ENCODE measurements around the gene DRG2. TPM values are rescaled to one million over a fixed set of nuclear protein-coding genes. Genes with fewer than 3 reads are reported as not detected.

The DRG2 gene, protein sequence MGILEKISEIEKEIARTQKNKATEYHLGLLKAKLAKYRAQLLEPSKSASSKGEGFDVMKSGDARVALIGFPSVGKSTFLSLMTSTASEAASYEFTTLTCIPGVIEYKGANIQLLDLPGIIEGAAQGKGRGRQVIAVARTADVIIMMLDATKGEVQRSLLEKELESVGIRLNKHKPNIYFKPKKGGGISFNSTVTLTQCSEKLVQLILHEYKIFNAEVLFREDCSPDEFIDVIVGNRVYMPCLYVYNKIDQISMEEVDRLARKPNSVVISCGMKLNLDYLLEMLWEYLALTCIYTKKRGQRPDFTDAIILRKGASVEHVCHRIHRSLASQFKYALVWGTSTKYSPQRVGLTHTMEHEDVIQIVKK
- polyA plus RNA-seq: 10 to 100 TPM; 21.8 to 39.3 (median 30.8) TPM

DNA sequence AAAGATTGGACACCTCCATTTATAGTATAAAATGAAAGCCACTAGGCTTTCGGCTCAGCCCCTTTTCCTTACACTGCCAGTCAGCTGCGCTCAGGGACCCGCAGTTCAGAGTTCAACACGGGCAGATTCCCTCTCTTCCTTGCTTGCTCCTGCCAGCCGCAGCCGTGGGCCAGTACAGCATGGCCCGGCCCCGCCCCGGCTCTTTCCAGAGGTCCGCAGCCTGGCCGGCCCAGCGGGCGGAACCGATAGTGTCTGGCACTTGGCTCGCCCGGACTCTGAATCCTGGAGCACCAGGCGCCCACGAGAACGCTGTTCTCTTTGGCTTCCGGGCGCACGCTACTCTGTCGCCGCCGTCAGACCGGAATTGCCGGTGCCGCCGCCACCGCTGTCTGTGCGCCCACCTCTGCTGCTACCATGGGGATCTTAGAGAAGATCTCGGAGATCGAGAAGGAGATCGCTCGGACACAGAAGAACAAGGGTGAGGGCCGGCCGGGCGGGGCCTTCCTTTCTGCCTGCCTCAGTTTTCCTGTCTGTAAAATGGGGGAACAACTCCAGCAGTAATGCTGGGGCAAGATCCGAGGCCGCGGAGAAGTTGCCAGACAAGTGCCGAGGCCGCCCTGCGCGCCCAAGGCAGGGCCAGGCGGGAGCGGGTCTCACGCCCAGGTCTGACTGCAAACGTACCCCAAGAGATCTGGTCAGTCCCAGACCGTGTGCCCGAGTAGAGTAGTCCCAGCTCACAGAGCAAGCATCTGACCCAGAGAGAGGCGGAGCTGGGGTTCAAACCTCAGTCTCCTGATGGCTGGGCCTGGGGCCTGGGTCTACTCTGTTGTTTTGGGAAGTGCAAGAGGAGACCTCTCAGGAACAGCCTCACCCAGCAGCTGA, at the start of gene DRG2:
Gene DRG2, plus strand, starts transcription at position 339 of the 882 bp plus-strand sequence. Its CDS starts 76 bp downstream, at position 415.
- 0 to 1% (median 1%) methylated on average over 52 of the region's 52 CpGs for WGBS, 3 donors
- no peak within 1 kb of the TSS for H3K27ac ChIP-seq (ENCODE audit: low read depth, low read length)

DNA sequence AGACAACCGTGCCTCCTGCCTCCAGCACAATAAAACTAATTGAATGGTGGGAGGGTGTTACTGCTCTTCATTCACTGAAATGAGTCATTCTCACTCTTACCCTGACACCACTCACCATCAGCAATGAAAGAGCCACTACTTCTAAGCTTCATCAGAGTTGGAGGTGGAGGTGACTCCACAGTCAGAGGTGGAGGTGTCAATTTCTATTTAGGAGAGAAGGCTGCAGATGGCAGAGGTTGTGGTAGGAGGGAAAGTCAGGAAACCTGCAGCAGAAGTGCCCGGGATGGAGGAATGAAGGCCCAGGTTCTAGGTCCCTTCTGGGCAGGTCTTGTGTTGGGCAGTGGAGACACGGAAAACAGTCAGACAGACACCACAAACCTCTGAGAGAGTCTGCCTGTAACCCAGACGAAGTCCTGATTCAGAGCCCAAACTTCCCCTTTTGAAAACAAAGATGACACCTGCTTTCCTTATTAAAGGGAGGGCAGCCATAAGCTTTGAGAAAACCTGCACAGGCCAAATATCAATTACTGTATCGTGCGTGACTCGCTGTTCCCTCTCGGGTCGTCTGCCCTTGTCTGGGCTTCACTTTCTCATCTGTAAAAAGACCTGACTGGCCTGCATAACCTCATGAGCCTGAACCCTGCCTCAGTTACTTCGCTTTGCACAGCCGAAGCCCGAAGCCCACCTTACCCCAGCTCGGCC, 49.4 kb upstream of the DRG2 start:
- H3K27ac ChIP-seq (ENCODE audit: low read depth, low read length): no peak overlapping the region
- 4 to 6% (median 5%) methylated on average over 13 of the region's 13 CpGs for WGBS, 3 donors

DNA sequence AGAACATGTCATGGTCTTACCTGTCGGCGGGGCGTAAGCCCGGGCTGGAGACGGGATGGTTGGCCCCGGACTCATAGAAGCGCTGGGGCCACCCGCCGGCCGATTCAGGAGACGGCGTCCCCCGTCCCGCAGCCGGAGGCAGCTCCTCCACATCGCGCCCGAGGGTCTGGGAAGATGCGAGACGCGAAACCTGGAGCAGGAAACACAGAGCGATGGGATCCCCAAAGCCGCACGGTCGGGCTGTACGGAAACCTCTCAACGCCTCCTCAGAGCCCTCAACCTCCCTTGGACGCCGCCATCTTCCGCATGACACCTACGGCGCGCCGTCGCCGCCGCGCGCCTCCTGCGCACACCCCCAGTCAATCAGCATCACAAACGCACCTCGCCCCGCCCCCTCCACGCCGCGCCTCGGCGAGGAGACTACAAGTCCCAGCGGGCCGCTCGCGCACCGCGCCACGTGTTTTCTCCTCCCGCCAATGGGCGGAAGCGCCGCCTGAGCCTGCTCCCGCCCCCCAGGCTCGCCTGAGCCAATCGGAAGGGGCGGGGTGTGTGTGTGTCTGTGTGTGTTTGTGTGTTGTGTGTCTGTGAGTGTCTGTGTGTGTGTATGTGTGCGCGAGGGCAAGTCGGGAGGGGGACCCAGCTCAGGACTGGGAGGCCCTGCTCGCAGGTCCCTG, 48.8 kb upstream of the DRG2 start, which contains the start of the genes ATPAF2 and GID4:
Gene ATPAF2, minus strand, starts transcription at position 308 of the 674 bp plus-strand sequence. Its CDS starts 155 bp downstream, at position 153.
Gene GID4, plus strand, starts transcription at position 548 of the 674 bp plus-strand sequence. Its CDS starts 57 bp downstream, at position 605.
- no peak within 1 kb of the TSS for H3K27ac ChIP-seq (ENCODE audit: low read depth, low read length)
- WGBS, 3 donors: 0 to 1% (median 1%) methylated on average over 65 to 67 of the region's 67 CpGs

DNA sequence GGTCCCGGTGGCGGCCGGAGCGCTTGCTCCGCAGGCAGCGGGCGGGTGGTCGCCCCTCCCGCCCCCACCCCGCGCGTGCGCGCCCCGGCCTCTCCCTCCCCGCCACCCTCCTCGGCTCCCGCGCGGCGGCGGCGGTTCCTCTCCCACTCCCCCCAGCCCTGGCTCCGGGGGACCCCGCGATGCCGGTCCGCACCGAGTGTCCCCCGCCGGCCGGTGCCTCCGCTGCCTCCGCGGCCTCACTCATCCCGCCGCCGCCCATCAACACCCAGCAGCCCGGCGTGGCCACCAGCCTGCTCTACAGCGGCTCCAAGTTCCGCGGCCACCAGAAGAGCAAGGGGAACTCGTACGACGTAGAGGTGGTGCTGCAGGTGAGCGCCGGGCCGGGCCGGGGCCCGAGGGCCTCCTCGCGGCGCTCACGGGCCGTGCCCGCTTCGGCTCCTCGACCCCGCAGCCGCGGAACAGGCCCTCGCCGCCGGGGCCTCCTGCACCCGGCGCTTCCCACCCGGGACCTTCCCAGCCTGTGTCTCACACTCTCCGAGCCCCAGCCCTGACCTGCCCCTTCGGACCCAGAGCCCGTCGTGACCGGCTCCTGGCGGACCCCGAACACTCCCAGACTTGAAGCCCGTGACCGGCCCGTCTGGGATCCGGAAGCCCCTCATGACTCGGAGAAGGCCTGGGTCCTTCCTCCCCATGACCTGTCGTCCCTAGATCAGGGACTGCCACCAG, 48.0 kb upstream of the DRG2 start:
- no peak overlapping the region for H3K27ac ChIP-seq (ENCODE audit: low read depth, low read length)
- WGBS, 3 donors: 0 to 1% (median 1%) methylated on average over 47 to 78 of the region's 81 CpGs

DNA sequence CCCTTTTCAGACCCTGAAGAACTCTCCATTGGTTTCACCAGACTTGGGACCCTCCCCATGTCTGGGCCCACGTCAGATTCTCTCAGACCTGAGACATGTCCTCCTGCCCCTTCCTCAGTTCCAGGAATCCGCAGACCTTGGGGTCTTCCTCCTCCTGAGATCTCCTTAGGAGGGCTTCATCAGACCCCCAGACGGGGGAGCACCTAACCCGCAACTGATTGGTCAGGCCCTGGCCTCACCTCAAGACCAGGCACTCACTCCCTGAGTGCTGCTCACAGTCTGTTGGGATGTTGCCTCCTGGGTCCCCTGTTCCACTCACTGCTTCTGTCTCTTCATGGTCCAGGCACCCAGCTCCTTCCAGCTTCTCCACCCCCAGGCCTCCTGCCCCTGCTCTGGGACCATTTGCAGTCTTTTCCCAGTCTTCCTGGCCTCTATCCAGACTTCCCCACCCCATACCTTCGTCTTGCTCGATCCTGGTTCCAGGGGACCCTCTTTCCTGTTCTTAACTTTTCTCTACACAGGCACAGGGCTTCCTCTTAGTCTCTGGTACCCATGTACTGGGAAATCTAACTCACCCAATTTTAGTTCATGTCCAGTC, 47.4 kb upstream of the DRG2 start:
- WGBS, 3 donors: 14 to 24% (median 21%) methylated on average over 6 of the region's 6 CpGs
- H3K27ac ChIP-seq (ENCODE audit: low read depth, low read length): no peak overlapping the region

DNA sequence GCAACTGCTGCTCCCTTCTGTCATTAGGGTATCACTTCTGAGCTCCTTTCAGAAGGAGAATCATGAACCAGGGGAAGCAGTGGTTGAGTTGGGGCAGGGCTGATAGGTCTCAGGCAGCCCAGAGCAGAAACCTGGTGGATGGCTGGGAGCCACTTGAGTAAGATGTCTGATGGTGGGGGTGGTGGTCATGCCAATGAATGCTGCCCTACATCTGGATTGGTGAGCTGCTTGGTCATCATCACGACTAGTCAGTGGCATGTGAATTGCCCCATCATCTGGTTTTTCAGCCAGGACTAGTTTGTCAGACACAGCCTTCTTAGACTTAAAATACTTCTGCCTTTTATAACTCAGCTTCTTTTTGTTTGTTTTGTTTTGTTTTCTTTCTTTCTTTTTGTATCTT, 46.0 kb upstream of the DRG2 start:
- 43 to 69% (median 43%) methylated on average over 1 of the region's 1 CpG for WGBS, 3 donors

DNA sequence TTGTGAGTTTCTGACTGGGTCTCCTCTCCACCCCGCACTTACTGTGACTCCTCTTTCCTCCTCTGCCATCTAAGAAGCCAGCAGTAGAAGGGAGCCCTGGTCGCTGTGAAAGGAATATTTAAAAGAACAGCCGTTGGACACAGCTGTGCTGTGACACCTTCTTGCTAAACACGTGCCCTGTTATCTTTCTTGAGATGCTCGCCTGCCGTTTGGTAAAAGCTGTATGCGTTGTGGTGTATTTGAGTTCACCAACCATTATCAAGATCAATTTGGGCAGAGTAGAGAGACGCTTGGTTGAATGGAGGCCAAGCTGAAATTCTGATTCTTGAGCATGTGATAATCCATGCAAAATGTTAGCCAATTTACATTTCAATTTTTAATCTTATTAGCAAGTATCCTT, 44.8 kb upstream of the DRG2 start:
- WGBS, 3 donors: 52 to 87% (median 84%) methylated on average over 8 of the region's 8 CpGs
- no peak overlapping the region for H3K27ac ChIP-seq (ENCODE audit: low read depth, low read length)

More for the DNA sequence above, 46.0 kb upstream of the DRG2 start:
- no peak overlapping the region for H3K27ac ChIP-seq (ENCODE audit: low read depth, low read length)

DNA sequence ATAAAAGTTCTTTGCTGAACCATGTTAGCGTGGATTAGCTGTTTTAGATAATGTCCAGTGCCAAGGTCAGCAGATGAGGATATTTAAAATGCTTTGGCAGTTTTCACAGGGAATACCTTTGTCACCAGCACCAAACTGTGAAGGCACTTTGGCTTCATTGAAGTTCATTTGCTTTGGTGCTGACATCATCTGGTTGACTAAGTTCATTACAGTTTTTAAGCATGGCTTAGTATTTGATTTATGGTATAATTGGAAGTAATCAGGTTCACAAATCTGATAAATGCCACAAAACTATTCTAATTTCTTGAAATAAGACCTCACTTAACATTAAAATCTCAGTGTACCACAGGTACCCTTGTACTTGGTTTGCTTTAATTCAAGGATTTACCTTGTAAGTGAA, 44.3 kb upstream of the DRG2 start:
- WGBS, 3 donors: 19 to 83% (median 74%) methylated on average over 1 of the region's 1 CpG

DNA sequence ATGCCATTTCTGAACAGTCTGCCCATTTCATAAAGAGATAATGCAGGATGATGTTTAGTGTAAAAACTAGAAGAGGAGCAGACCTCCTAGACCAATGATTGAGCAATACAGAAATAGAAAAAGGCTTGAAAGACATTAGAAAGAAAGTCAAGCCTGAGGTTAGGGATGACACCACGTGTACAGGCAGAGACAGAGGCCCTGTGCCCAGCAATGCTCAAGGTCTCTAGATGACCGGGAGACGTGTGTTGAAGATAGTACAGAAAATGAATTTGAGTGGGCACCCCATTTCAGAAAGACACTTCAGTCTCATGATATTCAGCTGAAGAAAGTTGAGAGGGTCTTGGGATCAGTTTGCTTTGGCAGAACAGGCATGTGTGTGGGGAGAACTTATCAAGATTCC, 43.1 kb upstream of the DRG2 start:
- WGBS, 3 donors: 77 to 87% (median 81%) methylated on average over 3 of the region's 3 CpGs
- H3K27ac ChIP-seq (ENCODE audit: low read depth, low read length): no peak overlapping the region

More for the DNA sequence above, 44.3 kb upstream of the DRG2 start:
- H3K27ac ChIP-seq (ENCODE audit: low read depth, low read length): no peak overlapping the region

DNA sequence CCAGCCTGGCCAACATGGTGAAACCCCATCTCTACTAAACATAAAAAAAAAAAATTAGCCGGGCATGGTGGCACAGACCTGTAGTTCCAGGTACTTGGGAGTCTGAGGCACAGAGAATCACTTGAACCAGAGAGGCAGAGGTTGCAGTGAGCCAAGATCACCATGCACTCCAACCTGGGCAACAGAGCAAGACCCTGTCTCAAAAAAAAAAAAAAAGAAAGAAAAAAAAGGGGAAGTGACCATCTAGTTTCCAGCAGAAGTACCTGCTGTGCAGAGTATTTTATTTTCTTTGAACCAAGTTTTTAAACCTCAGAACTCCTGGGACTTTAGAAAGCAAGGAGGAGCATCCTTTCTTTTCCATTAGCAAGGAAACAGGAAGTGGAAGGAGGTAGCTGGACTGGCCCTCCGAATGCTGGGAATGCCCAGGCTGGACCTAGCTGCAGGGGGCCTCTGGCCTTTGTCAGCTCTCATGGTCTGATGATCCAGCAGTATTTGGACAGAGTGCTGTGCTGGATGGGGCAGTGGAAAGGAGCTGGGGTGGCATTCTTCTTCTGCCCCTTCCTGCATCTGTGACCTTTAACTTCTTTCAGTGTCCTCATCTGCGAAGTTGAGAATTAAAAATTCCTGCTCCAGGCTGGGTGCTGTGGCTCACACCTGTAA, 41.9 kb upstream of the DRG2 start:
- 85 to 88% (median 87%) methylated on average over 3 of the region's 3 CpGs for WGBS, 3 donors
- H3K27ac ChIP-seq (ENCODE audit: low read depth, low read length): no peak overlapping the region

DNA sequence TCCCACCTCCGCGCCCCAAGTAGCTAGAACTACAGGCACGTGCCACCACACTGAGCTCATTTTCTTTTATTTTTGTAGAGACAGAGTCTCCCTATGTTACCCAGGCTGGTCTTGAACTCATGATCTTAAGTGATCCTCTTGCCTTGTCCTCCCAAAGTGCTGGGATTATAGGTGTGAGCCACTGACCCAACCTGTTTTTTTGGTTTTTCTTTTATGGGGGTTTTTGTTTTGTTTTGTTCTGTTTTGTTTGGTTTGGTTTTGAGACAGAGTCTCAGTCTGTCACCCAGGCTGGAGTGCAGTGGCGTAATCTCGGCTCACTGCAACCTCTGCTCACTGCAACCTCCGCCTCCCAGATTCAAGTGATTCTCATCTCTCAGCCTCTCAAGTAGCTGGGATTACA, 32.2 kb upstream of the DRG2 start:
- no peak overlapping the region for H3K27ac ChIP-seq (ENCODE audit: low read depth, low read length)
- 93 to 98% (median 93%) methylated on average over 6 of the region's 6 CpGs for WGBS, 3 donors

DNA sequence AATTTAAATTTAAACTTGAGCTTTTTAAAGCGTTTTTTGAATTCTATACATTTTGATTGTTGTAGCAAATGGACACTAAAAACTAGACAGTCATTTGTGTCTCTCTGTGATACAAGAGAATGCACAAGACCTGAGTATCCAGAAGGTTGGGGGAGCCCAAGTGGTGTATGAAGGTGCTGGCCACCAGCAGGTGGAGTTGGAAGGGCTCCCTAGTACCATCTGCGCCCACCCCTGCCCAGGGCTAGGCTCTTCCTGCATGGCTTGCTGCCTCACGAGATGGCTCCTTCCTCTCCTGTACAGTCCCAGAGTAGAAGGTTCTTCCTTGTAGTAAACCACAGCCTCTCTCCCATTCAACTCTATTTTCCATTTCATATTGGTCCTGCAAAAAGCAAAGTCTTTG, 31.5 kb upstream of the DRG2 start:
- no peak overlapping the region for H3K27ac ChIP-seq (ENCODE audit: low read depth, low read length)
- WGBS, 3 donors: 78 to 91% (median 86%) methylated on average over 3 of the region's 3 CpGs

DNA sequence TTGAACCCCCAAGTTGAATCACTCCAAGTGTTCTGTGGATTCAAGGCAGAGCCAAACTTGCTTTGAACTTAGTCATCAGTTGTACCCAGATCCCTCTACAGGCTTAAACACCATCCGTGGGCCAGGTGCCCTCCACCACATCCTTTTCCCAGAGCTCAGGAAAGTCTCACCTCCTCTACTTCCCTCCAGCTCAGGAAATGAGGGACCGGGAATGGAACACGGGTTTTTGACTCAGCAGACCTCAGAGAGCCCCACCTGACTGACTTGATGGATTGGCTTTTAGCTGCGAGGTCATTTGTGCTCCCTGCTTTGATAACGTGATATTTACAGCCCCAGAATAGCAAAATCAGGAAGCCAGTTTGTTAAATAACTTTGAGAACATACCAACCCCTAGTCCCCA, 28.5 kb upstream of the DRG2 start:
- no peak overlapping the region for H3K27ac ChIP-seq (ENCODE audit: low read depth, low read length)
- WGBS, 3 donors: 56 to 71% (median 59%) methylated on average over 5 of the region's 5 CpGs

DNA sequence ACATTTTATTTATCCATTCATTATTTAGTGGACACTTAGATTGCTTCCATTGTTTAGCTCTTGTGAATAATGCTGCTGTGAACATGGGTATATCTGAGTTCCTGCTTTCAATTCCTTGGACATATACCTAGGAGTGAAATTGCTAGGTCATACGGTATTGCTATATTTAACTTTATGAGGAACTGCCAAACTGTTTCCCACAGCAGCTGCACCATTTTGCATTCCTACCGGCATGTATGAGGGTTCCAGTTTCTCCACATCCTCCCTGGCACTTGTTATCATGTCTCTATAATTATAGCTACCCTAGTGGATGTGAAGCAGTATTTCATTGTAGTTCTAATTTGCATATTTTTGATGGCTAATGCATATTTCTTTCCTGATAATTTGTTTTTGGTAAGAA, 23.7 kb upstream of the DRG2 start:
- 59 to 75% (median 61%) methylated on average over 2 of the region's 2 CpGs for WGBS, 3 donors
- no peak overlapping the region for H3K27ac ChIP-seq (ENCODE audit: low read depth, low read length)

DNA sequence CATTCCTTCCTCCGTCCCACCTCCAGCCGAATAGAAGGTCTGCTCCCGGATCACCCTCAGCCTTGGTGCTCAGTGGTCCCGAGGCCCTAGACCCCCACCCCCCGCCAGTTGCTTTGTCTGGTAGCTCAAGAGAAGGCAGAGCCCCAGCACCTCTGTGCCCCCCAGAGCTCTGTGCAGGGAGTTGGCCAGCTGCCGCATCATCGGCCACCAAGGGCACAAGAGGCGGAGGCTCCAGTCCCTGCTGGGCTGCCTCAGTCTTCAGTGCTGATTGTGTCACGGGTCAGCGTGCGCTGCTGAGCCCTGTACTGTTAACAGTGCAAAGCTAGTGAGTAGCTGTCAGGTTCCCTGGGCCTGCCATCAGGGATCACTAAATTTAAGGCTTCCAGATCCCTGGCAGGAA, 22.2 kb upstream of the DRG2 start:
- WGBS, 3 donors: 96 to 97% (median 97%) methylated on average over 11 of the region's 11 CpGs
- no peak overlapping the region for H3K27ac ChIP-seq (ENCODE audit: low read depth, low read length)

DNA sequence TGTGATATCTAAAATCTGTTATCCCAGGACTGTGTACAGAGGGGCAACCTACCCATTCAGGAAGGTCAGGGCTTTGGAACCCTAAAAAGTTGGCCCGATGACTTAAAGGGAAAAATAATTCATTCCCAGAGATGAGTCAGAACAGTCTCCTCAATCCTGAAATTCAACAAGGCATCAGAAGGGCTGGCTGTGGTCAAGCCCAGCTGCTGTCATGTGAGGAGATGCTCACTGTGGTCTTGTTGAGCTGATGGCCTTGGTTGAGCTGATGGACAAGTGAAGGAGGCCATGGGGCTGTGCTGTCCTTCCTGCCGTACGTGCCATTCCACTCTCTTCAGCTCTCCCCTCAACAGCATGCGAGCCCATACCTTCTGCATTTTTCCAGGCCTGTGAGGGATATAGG, 20.9 kb upstream of the DRG2 start:
- 94 to 98% (median 97%) methylated on average over 4 of the region's 4 CpGs for WGBS, 3 donors
- H3K27ac ChIP-seq (ENCODE audit: low read depth, low read length): no peak overlapping the region

DNA sequence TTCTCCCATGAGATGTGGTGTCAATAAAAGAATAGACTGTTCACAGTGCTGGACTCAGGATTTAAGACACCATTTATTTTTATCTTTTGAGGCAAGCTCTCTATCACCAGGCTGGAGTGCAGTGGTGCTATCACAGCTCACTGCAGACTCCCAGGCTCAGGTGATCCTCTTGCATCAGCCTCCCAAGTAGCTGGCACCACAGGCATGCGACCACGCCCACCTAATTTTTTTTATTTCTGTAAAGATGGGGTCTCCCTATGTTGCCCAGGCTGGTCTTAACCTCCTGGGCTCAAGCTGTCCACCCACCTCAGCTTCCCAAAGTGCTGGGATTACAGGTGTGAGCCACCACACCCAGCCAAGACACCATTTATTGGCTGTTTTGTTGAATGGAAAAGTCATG, 18.6 kb upstream of the DRG2 start:
- 93 to 98% (median 97%) methylated on average over 2 of the region's 2 CpGs for WGBS, 3 donors
- H3K27ac ChIP-seq (ENCODE audit: low read depth, low read length): no peak overlapping the region

Data from adipose tissue (tissue), 3 donors.